ENCODE measurements around the gene PDIA2. TPM values are rescaled to one million over a fixed set of nuclear protein-coding genes. Genes with fewer than 3 reads are reported as not detected.

The PDIA2 gene
- total RNA-seq, 2 experiments from 2014 or later, result 0.31 TPM; not detected in 1

DNA sequence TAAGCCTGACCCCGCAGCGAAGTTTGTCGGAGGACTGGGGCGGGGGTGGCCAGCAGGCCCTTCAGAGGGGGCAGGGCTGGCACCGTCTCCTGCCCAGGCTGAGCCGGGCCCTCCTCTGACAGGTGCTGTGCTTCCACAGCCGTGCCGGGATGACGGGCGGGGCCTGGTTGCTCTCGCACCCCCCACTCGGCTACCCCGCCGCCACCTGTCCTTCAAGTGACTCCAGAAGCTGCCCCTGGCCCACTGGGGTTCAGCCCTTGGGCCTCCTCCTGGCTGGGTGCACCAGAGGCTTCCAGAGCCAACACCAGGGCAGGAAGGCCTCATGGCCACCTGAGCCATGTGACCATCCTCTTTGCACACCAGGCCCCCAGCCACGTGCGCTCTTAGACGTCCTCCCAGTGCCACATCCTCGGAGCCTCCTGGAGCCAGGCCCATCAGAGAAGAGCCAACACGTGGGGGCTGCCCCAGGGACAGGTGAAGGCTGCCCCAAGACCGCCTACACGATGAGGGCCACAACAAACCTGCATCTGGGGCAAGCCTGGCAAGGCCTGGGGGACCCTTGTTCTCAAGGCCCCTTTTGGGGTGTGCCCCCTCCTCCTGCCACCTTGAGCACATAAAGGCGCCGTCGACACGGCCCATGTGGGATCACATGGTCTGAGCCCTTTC lies 7.2 kb downstream of the PDIA2 start:
- no peak for DNase-seq
- no peak overlapping the region for H3K4me3 Mint-ChIP-seq
- H3K27ac Mint-ChIP-seq, result no peak overlapping the region
- no peak for ATAC-seq (ENCODE audit: low read depth)
- H3K36me3 Mint-ChIP-seq, result peaks cover 1% of the 10 kb centered on the region
- POLR2A ChIA-PET, result no interaction called here
- no peaks in the 10 kb centered on the region for H3K27me3 Mint-ChIP-seq
- no peaks in the 10 kb centered on the region for H3K9me3 Mint-ChIP-seq
- H3K4me1 Mint-ChIP-seq, result no peaks in the 10 kb centered on the region

DNA sequence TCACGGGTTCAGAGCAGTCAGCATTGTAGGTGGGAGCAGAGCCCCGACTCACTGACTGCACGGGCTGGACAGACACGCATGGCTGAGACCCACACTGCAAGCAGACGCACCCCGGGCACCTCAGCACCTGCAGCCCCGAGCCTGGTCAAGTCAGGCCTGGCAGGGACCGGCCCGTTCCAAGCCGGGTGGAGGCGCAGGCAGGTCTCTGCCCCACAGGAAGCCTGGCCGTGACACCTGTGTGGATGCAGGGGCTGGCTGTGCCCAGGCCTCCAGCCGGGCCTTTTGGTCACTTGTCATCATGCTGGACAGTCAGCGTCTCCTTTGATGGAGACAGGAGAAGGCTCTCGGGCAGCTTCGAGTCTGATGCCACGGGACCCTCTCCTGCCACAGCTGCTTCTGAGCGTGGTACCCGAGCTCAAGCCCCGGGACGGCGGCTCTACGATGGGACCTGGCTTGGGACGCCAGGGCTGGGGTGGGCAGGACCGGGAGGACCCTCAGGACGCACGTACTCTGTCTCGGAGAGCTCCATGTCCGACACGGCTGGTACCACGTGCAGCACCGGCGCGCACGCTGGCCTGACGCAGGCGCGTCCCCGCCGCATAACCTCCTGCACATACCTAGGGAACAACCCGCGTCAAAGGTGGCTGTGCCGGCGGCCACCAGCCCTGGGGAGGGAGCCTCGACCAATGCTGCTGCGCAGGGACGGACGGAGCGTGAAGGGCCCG lies 7.9 kb downstream of the PDIA2 start:
- ATAC-seq (ENCODE audit: low read depth) (no peak), DNase-seq (no peak)
- no peaks in the 10 kb centered on the region for H3K4me1 Mint-ChIP-seq
- H3K27ac Mint-ChIP-seq, result no peak overlapping the region
- POLR2A ChIA-PET, result interaction anchor here (0.6 kb wide), 1 partner anchor 155 kb away, joined by 7 read pairs; no protein-coding TSS in a partner anchor
- H3K36me3 Mint-ChIP-seq, result peaks cover 1% of the 10 kb centered on the region
- H3K27me3 Mint-ChIP-seq, result no peaks in the 10 kb centered on the region
- no peaks in the 10 kb centered on the region for H3K9me3 Mint-ChIP-seq
- H3K4me3 Mint-ChIP-seq, result no peak overlapping the region

- no peak for DNase-seq
- Mint-ChIP-seq H3K36me3 (peaks cover under 1% of the 10 kb centered on the region), H3K27me3 (no peaks in the 10 kb centered on the region), H3K9me3 (no peaks in the 10 kb centered on the region), H3K4me3 (no peak overlapping the region), H3K4me1 (no peaks in the 10 kb centered on the region), H3K27ac (no peak overlapping the region)
- POLR2A ChIA-PET, result interaction anchor here (0.6 kb wide), 1 partner anchor 156 kb away, joined by 7 read pairs; no protein-coding TSS in a partner anchor
- ATAC-seq (ENCODE audit: low read depth), result no peak
Observed at GRCh38 chr16:291539-291938, 8.6 kb downstream of the PDIA2 start.

- POLR2A ChIA-PET, result no interaction called here
- Mint-ChIP-seq H3K9me3 (no peaks in the 10 kb centered on the region), H3K4me1 (no peaks in the 10 kb centered on the region), H3K27ac (no peak overlapping the region), H3K4me3 (no peak overlapping the region), H3K27me3 (no peaks in the 10 kb centered on the region), H3K36me3 (peaks cover 1% of the 10 kb centered on the region)
- no peak for ATAC-seq (ENCODE audit: low read depth)
- DNase-seq, result no peak
Observed at GRCh38 chr16:293043-293775, 10.2 kb downstream of the PDIA2 start.

DNA sequence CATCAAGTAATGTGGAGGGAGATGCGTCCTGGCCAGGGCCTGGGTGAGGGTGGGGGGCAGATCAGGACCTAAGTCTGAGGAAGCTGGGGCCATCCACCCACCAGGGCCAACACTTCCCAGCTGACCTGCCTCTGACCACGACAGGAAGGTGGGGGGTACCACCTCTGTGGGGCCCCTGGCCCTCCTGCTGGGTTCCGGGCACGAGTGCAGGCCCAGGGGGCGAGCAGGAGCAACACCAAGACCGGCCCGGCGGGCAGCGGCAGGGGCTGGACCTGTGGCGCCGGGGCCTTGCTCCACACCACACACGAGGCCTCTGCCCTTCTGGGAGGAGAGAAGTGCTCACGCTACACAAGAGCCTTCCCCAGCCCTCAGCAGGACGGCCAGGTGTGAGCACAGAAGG lies 13.3 kb downstream of the PDIA2 start:
- no peaks in the 10 kb centered on the region for H3K9me3 Mint-ChIP-seq
- H3K4me3 Mint-ChIP-seq, result no peak overlapping the region
- POLR2A ChIA-PET, result no interaction called here

GRCh38 chr16:296806-297510 lies 14.0 kb downstream of the PDIA2 start:
- no peak for DNase-seq
- H3K27me3 Mint-ChIP-seq, result no peaks in the 10 kb centered on the region
- no peak for ATAC-seq (ENCODE audit: low read depth)
- no peak overlapping the region for H3K27ac Mint-ChIP-seq
- H3K4me1 Mint-ChIP-seq, result no peaks in the 10 kb centered on the region
- POLR2A ChIA-PET, result no interaction called here
- no peaks in the 10 kb centered on the region for H3K9me3 Mint-ChIP-seq
- H3K36me3 Mint-ChIP-seq, result peaks cover 1% of the 10 kb centered on the region
- H3K4me3 Mint-ChIP-seq, result no peak overlapping the region

More for the DNA sequence above, 13.3 kb downstream of the PDIA2 start:
- ATAC-seq (ENCODE audit: low read depth) (no peak), DNase-seq (no peak)
- H3K4me1 Mint-ChIP-seq, result no peaks in the 10 kb centered on the region
- H3K27me3 Mint-ChIP-seq, result no peaks in the 10 kb centered on the region
- peaks cover 1% of the 10 kb centered on the region for H3K36me3 Mint-ChIP-seq
- H3K27ac Mint-ChIP-seq, result no peak overlapping the region

DNA sequence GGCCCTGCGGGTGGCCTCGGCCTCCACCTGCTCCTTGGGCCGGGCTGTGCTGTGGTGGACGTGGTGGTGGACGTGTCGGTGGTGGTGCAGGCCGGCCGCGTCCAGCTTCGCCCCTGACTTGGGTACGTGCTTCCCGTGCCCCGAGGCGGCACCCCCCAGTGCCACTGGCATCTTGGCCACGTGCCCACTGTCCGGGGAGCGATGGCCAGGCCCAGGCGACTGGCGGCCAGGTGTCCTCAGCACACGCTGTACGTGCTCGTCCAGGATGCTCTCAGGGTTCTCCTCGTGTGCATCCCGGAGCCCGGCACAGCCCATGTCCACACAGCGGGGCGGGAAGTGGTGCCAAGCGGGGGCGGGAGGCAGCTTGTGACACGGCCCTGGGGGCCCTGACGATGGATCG lies 14.9 kb downstream of the PDIA2 start:
- ATAC-seq (ENCODE audit: low read depth) (no peak), DNase-seq (no peak)
- Mint-ChIP-seq H3K27ac (no peak overlapping the region), H3K36me3 (peaks cover 1% of the 10 kb centered on the region), H3K27me3 (no peaks in the 10 kb centered on the region), H3K4me3 (no peak overlapping the region), H3K9me3 (no peaks in the 10 kb centered on the region), H3K4me1 (no peaks in the 10 kb centered on the region)
- POLR2A ChIA-PET, result no interaction called here

- Mint-ChIP-seq H3K4me3 (no peak overlapping the region), H3K27me3 (no peaks in the 10 kb centered on the region), H3K36me3 (peaks cover 1% of the 10 kb centered on the region), H3K27ac (no peak overlapping the region), H3K4me1 (no peaks in the 10 kb centered on the region), H3K9me3 (no peaks in the 10 kb centered on the region)
- no peak for DNase-seq
- no peak for ATAC-seq (ENCODE audit: low read depth)
- POLR2A ChIA-PET, result no interaction called here
Observed at GRCh38 chr16:301235-301634, 18.3 kb downstream of the PDIA2 start.

DNA sequence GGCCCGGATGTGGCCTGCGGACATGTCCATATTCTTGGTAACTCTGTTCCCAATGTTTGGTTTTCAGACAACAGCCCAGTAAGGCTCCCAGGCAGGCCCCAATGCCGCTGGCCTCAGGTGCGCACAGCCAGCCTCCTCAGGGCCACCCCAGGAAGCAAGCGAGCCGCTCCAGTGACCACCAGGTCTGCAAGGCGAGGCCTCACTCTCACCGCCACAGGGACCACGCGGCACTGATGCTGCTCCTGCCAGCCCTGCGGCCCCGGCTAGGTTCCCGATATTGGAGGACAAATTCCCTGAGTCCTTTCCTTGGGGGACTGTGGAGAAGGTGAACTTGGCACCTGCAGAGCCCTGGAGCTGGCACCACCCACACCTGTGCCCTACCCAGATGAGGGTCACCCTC lies 19.0 kb downstream of the PDIA2 start:
- H3K4me1 Mint-ChIP-seq, result no peaks in the 10 kb centered on the region
- H3K27ac Mint-ChIP-seq, result no peak overlapping the region
- DNase-seq, result no peak
- H3K4me3 Mint-ChIP-seq, result no peak overlapping the region
- H3K36me3 Mint-ChIP-seq, result peaks cover 3% of the 10 kb centered on the region
- no peak for ATAC-seq (ENCODE audit: low read depth)
- H3K9me3 Mint-ChIP-seq, result no peaks in the 10 kb centered on the region
- POLR2A ChIA-PET, result no interaction called here
- no peaks in the 10 kb centered on the region for H3K27me3 Mint-ChIP-seq

DNA sequence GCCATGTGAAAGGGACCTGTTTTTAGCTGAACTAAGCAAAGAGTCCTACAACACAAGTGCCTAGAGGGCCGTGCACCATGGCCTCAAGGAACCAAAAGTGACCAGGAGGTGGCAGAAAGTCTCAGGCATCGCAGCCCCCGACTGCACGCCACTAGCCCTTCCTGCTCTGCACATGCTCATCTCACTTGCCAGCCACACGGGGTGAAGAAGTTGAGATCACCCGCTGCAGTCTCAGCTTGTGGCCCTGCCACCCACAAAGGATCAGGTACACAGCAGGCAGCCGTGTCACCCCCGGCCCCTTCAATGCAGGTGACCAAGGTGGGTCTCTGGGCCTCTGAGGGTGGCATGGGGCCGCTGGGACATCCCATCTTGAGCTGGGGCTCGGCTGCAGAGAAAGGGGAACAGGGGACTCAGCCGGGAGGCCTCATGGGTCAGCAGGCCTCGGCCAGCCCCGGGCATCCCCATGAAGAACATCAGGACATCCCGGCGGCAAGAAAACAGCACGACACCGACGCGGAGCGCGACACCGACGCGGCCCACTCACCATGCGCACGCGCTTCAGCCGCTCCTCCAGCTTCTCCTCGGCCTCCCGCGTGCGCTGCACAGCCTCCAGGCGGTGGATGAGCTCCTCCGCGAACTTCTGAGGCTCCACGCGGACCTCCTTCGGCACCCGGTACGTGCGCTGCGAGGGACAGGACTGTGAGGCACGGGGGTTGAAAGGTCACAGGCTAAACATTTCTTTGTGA lies 21.0 kb downstream of the PDIA2 start:
- no peak for DNase-seq
- Mint-ChIP-seq H3K9me3 (no peaks in the 10 kb centered on the region), H3K4me3 (no peak overlapping the region), H3K27ac (no peak overlapping the region), H3K27me3 (no peaks in the 10 kb centered on the region), H3K4me1 (peaks cover 2% of the 10 kb centered on the region), H3K36me3 (peaks cover 1% of the 10 kb centered on the region)
- POLR2A ChIA-PET, result no interaction called here
- no peak for ATAC-seq (ENCODE audit: low read depth)

- Mint-ChIP-seq H3K4me3 (no peak overlapping the region), H3K27me3 (no peaks in the 10 kb centered on the region), H3K36me3 (peaks cover 5% of the 10 kb centered on the region), H3K4me1 (peaks cover 9% of the 10 kb centered on the region), H3K27ac (no peak overlapping the region), H3K9me3 (no peaks in the 10 kb centered on the region)
- no peak for ATAC-seq (ENCODE audit: low read depth)
- POLR2A ChIA-PET, result no interaction called here
- DNase-seq, result no peak
Observed at GRCh38 chr16:305916-306626, 23.1 kb downstream of the PDIA2 start.

GRCh38 chr16:306911-307370 lies 24.0 kb downstream of the PDIA2 start:
- Mint-ChIP-seq H3K27ac (no peak overlapping the region), H3K9me3 (no peaks in the 10 kb centered on the region), H3K4me3 (no peak overlapping the region), H3K4me1 (peaks cover 9% of the 10 kb centered on the region), H3K27me3 (no peaks in the 10 kb centered on the region), H3K36me3 (peaks cover 5% of the 10 kb centered on the region)
- POLR2A ChIA-PET, result no interaction called here
- no peak for ATAC-seq (ENCODE audit: low read depth)
- no peak for DNase-seq

Data from activated naive CD8-positive, alpha-beta T cell treated with anti-CD3 and anti-CD28 coated beads, Interleukin-2, amount 10 ng/mL, durations not matched to agents 7 days and 5 days (primary cell).